GM12878 (cell line): ENCODE results near the gene HIVEP3. TPM values are rescaled to one million over a fixed set of nuclear protein-coding genes. Genes with fewer than 3 reads are reported as not detected.

Source experiments
- ATAC-seq: fragments of 200-7000 bp; cut with Tn5 transposase; 3 replicates; pipeline ENCODE4 v1.9.1; 2020; ENCODE audit warnings: mild to moderate bottlenecking, moderate library complexity
- BruUV-seq: library from RNA; stranded (reverse); fragments of 400-500 nt; replicated peaks from 2 replicates; lab custom pipeline; 2021; lab: Mats Ljungman, UMichigan
- CTCF ChIA-PET: fragments of 300-600 bp; sonication (Branson Sonifier 250); formaldehyde crosslinking; extraction: SDS; loops from one replicate; lab custom pipeline; 2021; ENCODE audit warnings: inconsistent platforms; lab: Yijun Ruan, JAX
- POLR2A ChIA-PET: fragments of 350-600 bp; formaldehyde crosslinking; extraction: SDS; loops from one replicate; lab custom pipeline; 2021; ENCODE audit warnings: inconsistent platforms; lab: Charles Lee
- RAD21 ChIA-PET: fragments of 300-600 bp; sonication (Branson Sonifier 250); formaldehyde crosslinking; loops from one replicate; lab custom pipeline; 2023; ENCODE audit warnings: antibody characterized with exemption; ENCODE audit not compliant: unreplicated experiment; lab: Charles Lee
- SMC1A ChIA-PET: fragments of 300-600 bp; sonication (Branson Sonifier 250); formaldehyde crosslinking; loops from one replicate; lab custom pipeline; 2023; ENCODE audit not compliant: unreplicated experiment, uncharacterized antibody; lab: Charles Lee
- DNase-seq: peaks from one replicate; pipeline ENCODE4 v3.0.0-alpha.2; 2011; ENCODE audit warnings: low read depth, low spot score
- FAIRE-seq: peaks from 3 replicates; lab custom pipeline; 2011; peaks lifted over from hg19 to GRCh38; lab: Jason Lieb, UNC
- H2AFZ ChIP-seq: 2 replicates; pipeline ENCODE4 v1.6.0; 2011; ENCODE audit warnings: low read depth, low read length, control low read depth; ENCODE audit not compliant: control insufficient read depth
- H3K27ac ChIP-seq: 2 replicates; pipeline ENCODE4 v1.5.1; 2011; ENCODE audit warnings: control low read depth; ENCODE audit not compliant: control insufficient read depth, insufficient read depth
- H3K27me3 ChIP-seq, 2 experiments: replicated peaks in 1 of 2; 2 replicates each; pipeline versions ENCODE4 v1.6.0 to v1.6.1; 2011; ENCODE audit warnings: low read length in 1 of 2; ENCODE audit not compliant: control insufficient read depth in 2 of 2, insufficient read depth in 2 of 2
- H3K36me3 ChIP-seq, 2 experiments: 2 replicates each; pipeline ENCODE4 v1.5.1; 2011; ENCODE audit warnings: low read length in 1 of 2; ENCODE audit not compliant: control insufficient read depth in 2 of 2, insufficient read depth in 2 of 2
- H3K4me1 ChIP-seq: 2 replicates; pipeline ENCODE4 v1.6.1; 2011; ENCODE audit warnings: mild to moderate bottlenecking, low read length, moderate library complexity, mixed read lengths; ENCODE audit not compliant: control insufficient read depth, insufficient read depth
- H3K4me2 ChIP-seq: 2 replicates; pipeline ENCODE4 v1.6.0; 2011; ENCODE audit warnings: control low read depth; ENCODE audit not compliant: control insufficient read depth, insufficient read depth
- H3K4me3 ChIP-seq: fragments of 200-600 bp; sonication (generic); 2 replicates; pipeline ENCODE4 v1.5.1; 2016
- H3K79me2 ChIP-seq: 2 replicates; pipeline ENCODE4 v1.6.0; 2011; ENCODE audit warnings: low read length; ENCODE audit not compliant: control insufficient read depth, insufficient read depth
- H3K9ac ChIP-seq: 2 replicates; pipeline ENCODE4 v1.8.0; 2011; ENCODE audit warnings: low read length, control low read depth, mixed read lengths; ENCODE audit not compliant: control insufficient read depth, insufficient read depth
- H3K9me3 ChIP-seq: replicated peaks from 3 replicates; pipeline ENCODE4 v1.5.1; 2011; ENCODE audit warnings: mild to moderate bottlenecking, low read length; ENCODE audit not compliant: control insufficient read depth, insufficient read depth
- H4K20me1 ChIP-seq: 2 replicates; pipeline ENCODE4 v1.6.0; 2011; ENCODE audit not compliant: control insufficient read depth, insufficient read depth
- BCL3 ChIP-seq: IDR thresholded peaks from 2 replicates; pipeline ENCODE4 v1.6.1; 2011; ENCODE audit warnings: borderline replicate concordance, low read depth, mild to moderate bottlenecking, moderate library complexity, low read length; ENCODE audit not compliant: insufficient read depth, poor library complexity, severe bottlenecking
- IKZF2 ChIP-seq, 2 experiments: fragments of 450-650 bp; IDR thresholded peaks; 2 replicates each; pipeline ENCODE4 v1.6.1; 2017; ENCODE audit warnings: mild to moderate bottlenecking in 2 of 2, moderate library complexity in 2 of 2
- WGBS: methylation state at CpG from one replicate; pipeline ENCODE4 v1.1.6; 2016; ENCODE audit warnings: low lambda C conversion rate; ENCODE audit not compliant: insufficient replicate concordance, insufficient coverage; ENCODE audit errors: missing lambda C conversion rate; 5-methylcytosine and 5-hydroxymethylcytosine counted together
- in situ Hi-C: fragments of 300-500 bp; cut with MboI; formaldehyde crosslinking; loops from 9 replicates; pipeline ENCODE4 v1.14.3; 2018; ENCODE audit warnings: mixed read lengths
- intact Hi-C: fragments of 100-400 bp; cut with micrococcal nuclease; formaldehyde crosslinking; loops from one replicate; pipeline ENCODE4 v1.14.2; 2022; ENCODE audit not compliant: unreplicated experiment
- polyA plus RNA-seq, 11 experiments: library from polyadenylated mRNA; depleted of rRNA in 4 of 11; unstranded in 6 of 11; stranded (reverse) in 5 of 11; fragments of >200 nt; fragmentation: Nextera tagmentation in 4 of 11; fragmentation: Illumina TruSeq in 1 of 11; extraction: Ambion mirVana in 4 of 11; extraction: Trizol in 1 of 11; gene quantifications; 1 replicate in 1 of 11; 2 replicates in 10 of 11; pipeline versions ENCODE4 v1.2.1 to v1.2.3, GENCODE V29; 2011 to 2016; ENCODE audit warnings: inconsistent platforms in 2 of 11, missing spikeins in 2 of 11, low read depth in 1 of 11
- total RNA-seq, 4 experiments: library from RNA; depleted of rRNA in 3 of 4; stranded (reverse); fragments of >200 nt in 3 of 4; fragmentation: Illumina TruSeq in 1 of 4; extraction: Trizol in 1 of 4; gene quantifications; 2 replicates each; pipeline versions ENCODE4 v1.2.1 to v1.2.3, GENCODE V29; 2013 to 2021

Gene HIVEP3
- total and polyA plus RNA-seq, 10 of the 15 experiments (the other 5 are each of a cell fraction or from before 2014, with no cell fraction given), result 1.8 to 13.6 (median 3.8) TPM

DNA sequence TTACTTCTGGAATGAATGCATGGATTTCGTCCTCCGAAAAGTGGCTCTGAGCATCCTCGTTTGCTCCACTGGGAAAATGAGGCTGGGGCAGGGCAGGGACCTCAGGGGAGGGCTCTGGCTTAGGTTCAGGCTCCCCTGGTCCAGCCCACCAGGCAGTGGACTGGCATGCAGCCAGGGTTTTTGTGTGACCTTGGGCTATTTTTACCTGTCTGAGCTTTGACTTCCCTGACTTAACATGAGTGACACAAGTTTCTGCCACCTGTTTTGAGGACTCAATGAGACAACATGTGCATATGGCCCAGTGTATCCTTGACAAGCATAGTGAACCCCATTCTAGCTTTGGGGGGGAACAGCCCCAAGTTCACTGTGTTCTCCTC lies 401.7 kb downstream of the HIVEP3 start:
- CTCF ChIA-PET, result interaction anchor here (0.6 to 7.0 kb wide), 18 partner anchors 9 to 657 kb away, joined by 3 to 59 read pairs (median 5); no protein-coding TSS in a partner anchor
- no peak overlapping the region for H3K4me2 ChIP-seq
- peaks cover 6% of the 10 kb centered on the region; the same call in 1 of the 2 replicates for H3K4me1 ChIP-seq
- H3K27ac ChIP-seq, result no peak overlapping the region
- no TSS peak for BruUV-seq
- ATAC-seq, result no peak
- SMC1A ChIA-PET, result interaction anchor here (1.1 to 1.8 kb wide), 3 partner anchors 27 to 351 kb away, joined by 3 to 7 read pairs (median 4); no protein-coding TSS in a partner anchor
- no peaks in the 10 kb centered on the region for H3K79me2 ChIP-seq
- no peak overlapping the region for H2AFZ ChIP-seq
- RAD21 ChIA-PET, result interaction anchor here (1.1 to 2.2 kb wide), 4 partner anchors 40 to 375 kb away, joined by 3 to 7 read pairs (median 4); no protein-coding TSS in a partner anchor
- no peak overlapping the region for H3K9ac ChIP-seq
- no peak for DNase-seq
- 44% methylated on average over 3 of the region's 3 CpGs for WGBS
- no peaks in the 10 kb centered on the region; a peak in 2 of 4 replicates for H3K36me3 ChIP-seq
- H4K20me1 ChIP-seq, result no peaks in the 10 kb centered on the region
- H3K4me3 ChIP-seq, result no peak overlapping the region
- no peaks in the 10 kb centered on the region for H3K9me3 ChIP-seq
- no peak for FAIRE-seq
- TF ChIP-seq IKZF2 (IDR thresholded peaks at IDR 0.05) (no peak), BCL3 (peak; percentile 51)
- TF ChIP-seq, all 136 proteins: peak for 1
- intact Hi-C loops, result loop anchor here (2.0 to 5.0 kb wide), 2 partner anchors 140 to 350 kb away; no protein-coding TSS in a partner anchor
- in situ Hi-C loops, result no loop called here
- POLR2A ChIA-PET, result no interaction called here
- H3K27me3 ChIP-seq, result no peaks in the 10 kb centered on the region
